NB4 (cell line): ENCODE measurements around the gene FAM83F.
"Not testable (repeated sequence)": the region's sequence is repeated elsewhere in the genome, so short reads cannot be mapped to it uniquely, and the experiment has no call there.

Source experiments
- DNase-seq: peaks from one replicate; pipeline ENCODE4 v3.0.0; 2010; ENCODE audit warnings: low read depth
- H3K4me3 ChIP-seq: one replicate; pipeline ENCODE4 v1.5.1; 2011; ENCODE audit warnings: mild to moderate bottlenecking, low read depth, low read length, moderate library complexity
- CTCF ChIP-seq: IDR thresholded peaks from one replicate; pipeline ENCODE4 v1.5.1; 2012; ENCODE audit warnings: low read depth, low read length
- MAX ChIP-seq: IDR thresholded peaks from 2 replicates; pipeline ENCODE4 v1.6.1; 2011; ENCODE audit warnings: low read depth, low read length
- MYC ChIP-seq: IDR thresholded peaks from 2 replicates; pipeline ENCODE4 v1.6.1; 2011; ENCODE audit warnings: low read depth, low read length
- POLR2A ChIP-seq: IDR thresholded peaks from 2 replicates; pipeline ENCODE4 v1.6.1; 2011; ENCODE audit warnings: mild to moderate bottlenecking; ENCODE audit not compliant: insufficient read length; ENCODE audit errors: extremely low read depth

The FAM83F gene

GRCh38 chr22:39991159-39991860, 3.4 kb upstream of the FAM83F start:
- TF ChIP-seq MYC = no peak
- no peak for TF ChIP-seq POLR2A
- no peak for TF ChIP-seq CTCF
- no peak for TF ChIP-seq MAX
- no peak overlapping the region for H3K4me3 ChIP-seq
- DNase-seq = no peak

- H3K4me3 ChIP-seq = no peak overlapping the region
- DNase-seq = no peak
- TF ChIP-seq MYC (no peak), POLR2A (no peak), CTCF (no peak), MAX (no peak)
Observed at GRCh38 chr22:39992088-39992826, 2.5 kb upstream of the FAM83F start.

GRCh38 chr22:39992894-39993293, 1.9 kb upstream of the FAM83F start:
- not testable (repeated sequence) for H3K4me3 ChIP-seq, DNase-seq

GRCh38 chr22:39994041-39994565, 651 bp upstream of the FAM83F start:
- no peak overlapping the region for H3K4me3 ChIP-seq
- DNase-seq = no peak
- TF ChIP-seq POLR2A (no peak), MYC (no peak), CTCF (no peak), MAX (no peak)

GRCh38 chr22:39995393-39996252, 869 bp downstream of the FAM83F start:
- DNase-seq = no peak
- no peak overlapping the region for H3K4me3 ChIP-seq
- no peak for TF ChIP-seq POLR2A
- no peak for TF ChIP-seq MYC
- TF ChIP-seq MAX = no peak
- TF ChIP-seq CTCF = no peak

GRCh38 chr22:39996732-39997131, 2.0 kb downstream of the FAM83F start:
- no peak overlapping the region for H3K4me3 ChIP-seq
- DNase-seq = no peak
- TF ChIP-seq MAX (no peak), CTCF (no peak), POLR2A (no peak), MYC (no peak)
